ENCODE measurements around the gene PREX1. TPM values are rescaled to one million over a fixed set of nuclear protein-coding genes. Genes with fewer than 3 reads are reported as not detected.

The PREX1 gene
- total RNA-seq, 1 experiment from 2014 or later: 9.5 TPM

- Histone ChIP-seq H3K9me3 (no peaks in the 10 kb centered on the region), H3K4me1 (no peaks in the 10 kb centered on the region), H3K4me3 (ENCODE audit: low read depth, low read length) (no peak overlapping the region), H3K27me3 (replicated peaks; ENCODE audit: control insufficient read depth, insufficient read depth, low read length) (no peaks in the 10 kb centered on the region; the same call in none of the 2 replicates), H3K36me3 (ENCODE audit: control insufficient read depth, insufficient read depth, low read length) (no peaks in the 10 kb centered on the region)
- no peaks in the 10 kb centered on the region for H3K36me3 Mint-ChIP-seq (ENCODE audit: insufficient read depth, unreplicated experiment)
- DNase-seq: no peak
- POLR2A ChIA-PET: no interaction called here
- H3K4me3 Mint-ChIP-seq (ENCODE audit: unreplicated experiment): no peak overlapping the region
- no peaks in the 10 kb centered on the region for H3K9me3 Mint-ChIP-seq (ENCODE audit: unreplicated experiment)
- peaks cover 7% of the 10 kb centered on the region for H3K4me1 Mint-ChIP-seq (ENCODE audit: low read depth, unreplicated experiment)
- BruUV-seq (replicated peaks): no TSS peak
- H3K27me3 Mint-ChIP-seq (ENCODE audit: insufficient read depth, unreplicated experiment): peaks cover 8% of the 10 kb centered on the region
- CTCF ChIA-PET: interaction anchor here (1.6 kb wide), 1 partner anchor 141 kb away, joined by 3 read pairs; no protein-coding TSS in a partner anchor
- intact Hi-C loops (cut with micrococcal nuclease; ENCODE audit: unreplicated experiment): no loop called here
- no peak overlapping the region for H3K27ac Mint-ChIP-seq (ENCODE audit: unreplicated experiment)
- TF ChIP-seq CTCF (IDR thresholded peaks at IDR 0.05; ENCODE audit: insufficient read depth in 1 of 2, low read depth in 1 of 2, low read length in 1 of 2, severe bottlenecking in 1 of 2, unreplicated experiment in 1 of 2): no peak
These were observed 29.7 kb downstream of the PREX1 start for GRCh38 chr20:48797850-48798747.

- Mint-ChIP-seq H3K4me1 (ENCODE audit: low read depth, unreplicated experiment) (peaks cover 7% of the 10 kb centered on the region), H3K36me3 (ENCODE audit: insufficient read depth, unreplicated experiment) (no peaks in the 10 kb centered on the region), H3K27me3 (ENCODE audit: insufficient read depth, unreplicated experiment) (peaks cover 7% of the 10 kb centered on the region), H3K27ac (ENCODE audit: unreplicated experiment) (no peak overlapping the region), H3K4me3 (ENCODE audit: unreplicated experiment) (no peak overlapping the region), H3K9me3 (ENCODE audit: unreplicated experiment) (no peaks in the 10 kb centered on the region)
- CTCF ChIA-PET: interaction anchor here (1.6 kb wide), 1 partner anchor 140 kb away, joined by 3 read pairs; no protein-coding TSS in a partner anchor
- H3K36me3 ChIP-seq (ENCODE audit: control insufficient read depth, insufficient read depth, low read length): no peaks in the 10 kb centered on the region
- TF ChIP-seq CTCF (IDR thresholded peaks at IDR 0.05; ENCODE audit: insufficient read depth in 1 of 2, low read depth in 1 of 2, low read length in 1 of 2, severe bottlenecking in 1 of 2, unreplicated experiment in 1 of 2): no peak
- DNase-seq: no peak
- POLR2A ChIA-PET: interaction anchor here (0.6 kb wide), 1 partner anchor 124 kb away, joined by 4 read pairs; the partner anchor contains the start of gene ARFGEF2
- no peaks in the 10 kb centered on the region for H3K4me1 ChIP-seq
- no peaks in the 10 kb centered on the region; the same call in none of the 2 replicates for H3K27me3 ChIP-seq (replicated peaks; ENCODE audit: control insufficient read depth, insufficient read depth, low read length)
- H3K9me3 ChIP-seq: no peaks in the 10 kb centered on the region
- no TSS peak for BruUV-seq (replicated peaks)
- H3K4me3 ChIP-seq (ENCODE audit: low read depth, low read length): no peak overlapping the region
- intact Hi-C loops (cut with micrococcal nuclease; ENCODE audit: unreplicated experiment): no loop called here
These were observed 30.4 kb downstream of the PREX1 start for GRCh38 chr20:48797275-48797825.

GRCh38 chr20:48795732-48796131, 32.1 kb downstream of the PREX1 start:
- Histone ChIP-seq H3K9me3 (no peaks in the 10 kb centered on the region), H3K4me1 (no peaks in the 10 kb centered on the region), H3K27me3 (replicated peaks; ENCODE audit: control insufficient read depth, insufficient read depth, low read length) (no peaks in the 10 kb centered on the region; the same call in 1 of the 2 replicates), H3K4me3 (ENCODE audit: low read depth, low read length) (no peak overlapping the region), H3K36me3 (ENCODE audit: control insufficient read depth, insufficient read depth, low read length) (no peaks in the 10 kb centered on the region)
- no peak for DNase-seq
- TF ChIP-seq CTCF (IDR thresholded peaks at IDR 0.05; ENCODE audit: insufficient read depth in 1 of 2, low read depth in 1 of 2, low read length in 1 of 2, severe bottlenecking in 1 of 2, unreplicated experiment in 1 of 2): no peak
- Mint-ChIP-seq H3K9me3 (ENCODE audit: unreplicated experiment) (no peaks in the 10 kb centered on the region), H3K4me3 (ENCODE audit: unreplicated experiment) (no peak overlapping the region), H3K27me3 (ENCODE audit: insufficient read depth, unreplicated experiment) (peaks cover 4% of the 10 kb centered on the region), H3K4me1 (ENCODE audit: low read depth, unreplicated experiment) (peaks cover 7% of the 10 kb centered on the region), H3K36me3 (ENCODE audit: insufficient read depth, unreplicated experiment) (no peaks in the 10 kb centered on the region), H3K27ac (ENCODE audit: unreplicated experiment) (no peak overlapping the region)
- no TSS peak for BruUV-seq (replicated peaks)
- CTCF ChIA-PET: interaction anchor here (0.5 to 1.4 kb wide), 2 partner anchors 90 to 138 kb away, joined by 4 to 5 read pairs; no protein-coding TSS in a partner anchor
- intact Hi-C loops (cut with micrococcal nuclease; ENCODE audit: unreplicated experiment): no loop called here
- POLR2A ChIA-PET: no interaction called here

All from Caco-2 (cell line).